T-helper 1 cell treated with Interleukin-12 subunit alpha and Interleukin-12 subunit beta and Interleukin-4 antibody, amounts not matched to agents 30 μg/mL and 1 μg/mL, for 36 hours (primary cell): ENCODE results near the gene ADAMTS9.

ENCODE experiments used
- H3K27ac Mint-ChIP-seq: one replicate; pipeline ENCODE4 v1.8.0; 2021; ENCODE audit warnings: mild to moderate bottlenecking, mixed read lengths
- H3K27me3 Mint-ChIP-seq: one replicate; pipeline ENCODE4 v1.8.0; 2021; ENCODE audit warnings: low read depth, mixed read lengths
- H3K36me3 Mint-ChIP-seq: one replicate; pipeline ENCODE4 v1.8.0; 2021; ENCODE audit warnings: low read depth, mixed read lengths
- H3K4me1 Mint-ChIP-seq: one replicate; pipeline ENCODE4 v1.8.0; 2021; ENCODE audit warnings: low read depth, mixed read lengths
- H3K4me3 Mint-ChIP-seq: one replicate; pipeline ENCODE4 v1.8.0; 2021; ENCODE audit warnings: mild to moderate bottlenecking, moderate library complexity, mixed read lengths
- H3K9me3 Mint-ChIP-seq: one replicate; pipeline ENCODE4 v1.8.0; 2021; ENCODE audit warnings: mixed read lengths

ADAMTS9 gene

DNA sequence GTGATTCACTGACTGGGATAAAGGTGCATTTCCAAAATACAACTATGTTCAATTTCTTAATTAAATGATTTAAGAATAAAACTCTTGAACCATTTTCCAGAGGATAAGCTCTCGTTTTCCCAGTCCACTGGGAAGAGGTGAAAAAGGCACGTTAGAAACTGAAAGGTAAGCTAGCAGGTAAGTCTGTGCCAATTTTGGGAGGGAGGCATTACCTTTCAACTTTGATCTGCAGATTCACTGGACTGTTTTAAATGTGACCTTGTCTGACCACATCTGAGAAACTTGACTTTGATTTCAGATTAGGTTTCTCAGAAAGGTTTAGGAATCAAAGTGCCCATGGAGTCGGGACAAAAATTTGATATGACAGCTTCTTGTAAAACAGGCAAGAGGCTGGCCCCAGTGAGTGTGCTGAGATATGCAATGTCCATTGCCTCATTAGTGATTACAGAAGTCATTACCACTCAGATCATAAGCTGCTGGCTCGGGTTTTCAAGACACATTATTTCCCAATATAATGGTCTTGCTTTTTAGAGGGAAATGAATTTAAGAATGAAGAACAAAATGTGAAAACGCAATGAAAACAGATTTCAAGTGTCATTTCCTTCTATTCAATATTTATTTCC, 118.8 kb downstream of the ADAMTS9 start:
- Mint-ChIP-seq H3K27me3 (no peaks in the 10 kb centered on the region), H3K4me1 (no peaks in the 10 kb centered on the region), H3K9me3 (no peaks in the 10 kb centered on the region), H3K4me3 (no peak overlapping the region), H3K27ac (no peak overlapping the region), H3K36me3 (no peaks in the 10 kb centered on the region)

DNA sequence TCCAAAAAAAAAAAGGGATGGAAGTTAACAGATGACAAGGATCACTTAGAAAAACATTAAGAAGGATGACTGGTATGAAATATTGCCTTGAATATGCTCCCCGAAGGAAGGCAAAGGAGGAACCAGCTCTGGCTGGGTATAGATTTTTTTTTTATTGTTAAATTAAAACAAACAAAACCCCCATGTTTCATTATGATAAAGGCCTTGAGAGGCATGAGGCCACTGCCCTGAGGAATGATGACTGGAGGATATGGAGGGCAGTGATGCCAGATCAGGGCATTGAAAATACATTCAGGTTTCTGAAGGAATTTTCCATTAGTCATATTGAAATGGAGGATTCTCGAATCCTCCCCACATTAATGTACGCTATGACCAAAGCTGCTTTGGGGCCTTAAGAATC, 120.9 kb downstream of the ADAMTS9 start:
- Mint-ChIP-seq H3K36me3 (no peaks in the 10 kb centered on the region), H3K27ac (no peak overlapping the region), H3K27me3 (no peaks in the 10 kb centered on the region), H3K4me1 (no peaks in the 10 kb centered on the region), H3K9me3 (no peaks in the 10 kb centered on the region), H3K4me3 (no peak overlapping the region)

DNA sequence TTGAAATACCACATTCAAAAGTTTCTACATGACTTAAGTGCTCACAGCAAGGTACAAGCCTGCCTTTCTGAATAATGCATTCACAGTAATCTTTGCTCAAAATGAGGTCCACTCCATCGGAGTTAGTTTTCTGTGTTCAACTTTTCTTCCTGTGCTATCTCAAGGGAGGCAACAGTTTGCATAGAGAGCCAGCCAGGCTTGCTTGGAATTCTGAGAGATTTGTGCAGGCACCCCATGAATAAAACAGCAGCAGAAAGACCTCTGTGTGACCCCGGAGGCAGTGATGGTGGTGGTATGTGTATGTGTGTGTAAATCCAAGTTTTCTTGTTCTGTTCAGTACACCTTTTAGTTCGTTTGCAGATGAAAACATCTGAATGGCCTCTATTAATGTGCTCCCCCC, 124.0 kb downstream of the ADAMTS9 start:
- H3K9me3 Mint-ChIP-seq: no peaks in the 10 kb centered on the region
- no peak overlapping the region for H3K4me3 Mint-ChIP-seq
- H3K36me3 Mint-ChIP-seq: no peaks in the 10 kb centered on the region
- H3K27ac Mint-ChIP-seq: no peak overlapping the region
- H3K4me1 Mint-ChIP-seq: no peaks in the 10 kb centered on the region
- no peaks in the 10 kb centered on the region for H3K27me3 Mint-ChIP-seq

DNA sequence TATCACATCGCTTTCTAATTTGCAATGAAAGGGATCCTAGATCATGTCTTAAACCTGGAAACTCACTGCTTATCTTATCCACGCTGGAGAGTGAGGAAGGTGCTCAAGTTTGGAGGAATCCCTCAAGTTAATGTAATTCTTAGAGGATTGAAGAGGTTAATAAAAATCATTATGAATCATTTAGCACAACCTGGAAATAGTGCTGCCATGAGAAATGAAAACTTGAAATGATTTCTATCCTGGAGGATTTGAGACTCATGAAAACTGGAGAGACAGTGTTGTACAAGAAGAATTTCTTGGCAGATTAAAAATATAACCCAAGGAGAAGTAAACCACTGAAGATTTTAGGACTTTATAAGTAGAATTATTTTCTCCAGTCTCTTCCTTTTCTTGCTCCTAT, 125.9 kb downstream of the ADAMTS9 start:
- H3K27me3 Mint-ChIP-seq: no peaks in the 10 kb centered on the region
- H3K36me3 Mint-ChIP-seq: no peaks in the 10 kb centered on the region

DNA sequence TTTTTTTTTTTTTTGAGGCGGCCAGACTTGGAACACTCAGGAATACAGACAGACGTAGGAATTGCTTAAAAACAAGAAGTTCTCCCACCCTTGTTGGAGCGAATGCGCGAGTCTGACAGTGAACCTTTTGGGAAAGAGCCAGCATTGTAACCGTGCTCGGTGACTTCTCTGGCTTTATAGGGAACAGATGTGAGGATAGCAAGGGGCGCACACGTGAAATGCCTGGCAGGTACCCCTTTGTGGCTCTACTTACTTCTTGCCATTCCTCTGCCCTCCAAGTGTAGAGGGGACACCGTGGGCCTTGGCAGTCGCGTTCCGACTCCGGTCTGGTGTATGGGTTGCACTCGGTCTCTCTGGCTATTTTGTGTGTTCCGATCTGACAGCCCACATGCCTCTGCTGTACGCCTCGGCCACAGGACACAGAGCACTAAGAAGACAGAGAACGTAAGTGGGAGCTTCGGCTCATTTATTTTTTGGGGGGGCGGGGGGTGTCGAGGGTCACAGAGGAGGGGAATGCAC, 126.4 kb downstream of the ADAMTS9 start:
- Mint-ChIP-seq H3K9me3 (no peaks in the 10 kb centered on the region), H3K36me3 (no peaks in the 10 kb centered on the region), H3K27ac (no peak overlapping the region), H3K27me3 (no peaks in the 10 kb centered on the region), H3K4me3 (no peak overlapping the region), H3K4me1 (no peaks in the 10 kb centered on the region)

More for the DNA sequence above, 125.9 kb downstream of the ADAMTS9 start:
- Mint-ChIP-seq H3K4me1 (no peaks in the 10 kb centered on the region), H3K4me3 (no peak overlapping the region), H3K9me3 (no peaks in the 10 kb centered on the region), H3K27ac (no peak overlapping the region)

DNA sequence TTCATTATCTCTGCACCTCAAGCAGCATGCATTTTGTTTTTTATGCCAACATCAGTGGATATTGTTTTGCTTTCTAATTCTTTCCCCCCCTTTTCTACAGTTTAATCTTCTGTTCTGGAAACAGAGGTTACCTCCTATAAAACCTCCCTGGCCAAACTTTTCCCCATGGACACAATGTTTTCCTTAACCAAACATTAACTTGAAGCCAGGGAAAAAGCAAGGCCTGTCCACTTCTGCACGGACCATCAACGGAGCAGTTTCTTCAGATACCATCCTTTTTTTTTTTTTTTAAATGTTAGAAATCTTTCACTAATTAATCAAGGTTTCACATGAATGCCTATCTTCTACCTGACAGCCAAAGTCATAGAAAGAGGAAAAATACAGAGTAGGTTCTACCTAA, 127.0 kb downstream of the ADAMTS9 start:
- no peaks in the 10 kb centered on the region for H3K36me3 Mint-ChIP-seq
- H3K27ac Mint-ChIP-seq: no peak overlapping the region
- H3K27me3 Mint-ChIP-seq: no peaks in the 10 kb centered on the region
- no peaks in the 10 kb centered on the region for H3K4me1 Mint-ChIP-seq
- H3K4me3 Mint-ChIP-seq: no peak overlapping the region
- H3K9me3 Mint-ChIP-seq: no peaks in the 10 kb centered on the region

DNA sequence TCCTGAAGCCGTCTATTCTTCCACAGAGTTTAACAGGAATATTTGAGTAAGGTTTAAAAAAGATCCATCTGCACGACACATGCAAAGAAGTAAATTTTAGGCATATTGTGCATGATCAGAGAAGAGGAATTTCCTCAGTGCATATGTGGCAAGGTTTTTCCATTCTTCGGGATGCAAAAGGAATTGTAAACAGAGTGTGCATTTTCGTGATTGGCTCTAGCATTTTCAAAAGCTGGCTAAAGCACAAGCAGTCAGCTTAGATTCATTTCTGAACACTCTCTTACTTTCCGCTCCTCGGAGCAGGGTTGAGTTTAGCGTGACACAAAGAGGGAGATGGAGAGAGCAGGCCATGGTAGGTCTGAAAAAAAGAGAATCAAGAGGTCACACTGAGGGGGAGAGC, 128.2 kb downstream of the ADAMTS9 start:
- H3K27me3 Mint-ChIP-seq: no peaks in the 10 kb centered on the region
- no peaks in the 10 kb centered on the region for H3K36me3 Mint-ChIP-seq
- H3K4me3 Mint-ChIP-seq: no peak overlapping the region
- no peaks in the 10 kb centered on the region for H3K9me3 Mint-ChIP-seq
- no peaks in the 10 kb centered on the region for H3K4me1 Mint-ChIP-seq
- H3K27ac Mint-ChIP-seq: no peak overlapping the region

DNA sequence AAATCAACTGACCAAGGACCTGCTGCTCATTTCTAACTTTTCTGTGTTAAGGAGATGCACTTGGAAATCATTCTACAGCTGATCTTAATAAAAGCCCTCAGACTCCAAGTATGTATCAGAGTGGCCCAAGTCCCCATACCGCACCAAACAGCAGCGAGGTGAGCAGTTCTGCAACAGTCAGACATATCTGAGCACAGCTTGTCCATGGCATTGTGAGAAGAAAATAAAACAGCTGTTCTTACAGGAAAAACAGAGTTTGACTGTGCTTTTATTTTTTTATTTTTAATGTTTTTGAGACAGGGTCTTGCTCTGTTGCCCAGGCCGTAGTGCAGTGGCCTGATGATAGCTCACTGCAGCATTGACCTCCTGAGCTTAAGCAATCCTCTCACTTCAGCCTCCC, 131.8 kb downstream of the ADAMTS9 start:
- Mint-ChIP-seq H3K27ac (no peak overlapping the region), H3K4me3 (no peak overlapping the region), H3K27me3 (no peaks in the 10 kb centered on the region), H3K4me1 (no peaks in the 10 kb centered on the region), H3K9me3 (no peaks in the 10 kb centered on the region), H3K36me3 (no peaks in the 10 kb centered on the region)

DNA sequence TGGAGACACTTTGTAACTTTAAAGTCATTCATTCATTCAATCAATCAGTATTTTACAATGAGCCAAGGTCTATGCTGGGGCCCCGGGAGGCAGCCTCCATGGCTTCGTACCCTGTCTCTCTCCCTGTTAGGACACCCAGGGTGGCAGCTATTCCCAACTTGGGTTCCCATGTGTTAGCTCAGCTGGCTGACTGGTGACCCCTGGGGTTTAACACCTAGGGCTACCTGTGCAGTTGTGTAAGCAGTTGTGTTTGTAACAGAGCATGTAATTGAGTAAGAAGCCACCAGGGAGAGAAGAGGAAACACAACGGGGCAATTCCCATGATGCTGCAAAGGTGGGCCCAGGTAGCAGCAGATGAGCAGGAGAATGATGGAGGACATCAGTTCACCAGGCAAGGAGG, 132.4 kb downstream of the ADAMTS9 start:
- Mint-ChIP-seq H3K9me3 (no peaks in the 10 kb centered on the region), H3K27me3 (no peaks in the 10 kb centered on the region), H3K4me1 (no peaks in the 10 kb centered on the region), H3K36me3 (no peaks in the 10 kb centered on the region), H3K27ac (no peak overlapping the region), H3K4me3 (no peak overlapping the region)

DNA sequence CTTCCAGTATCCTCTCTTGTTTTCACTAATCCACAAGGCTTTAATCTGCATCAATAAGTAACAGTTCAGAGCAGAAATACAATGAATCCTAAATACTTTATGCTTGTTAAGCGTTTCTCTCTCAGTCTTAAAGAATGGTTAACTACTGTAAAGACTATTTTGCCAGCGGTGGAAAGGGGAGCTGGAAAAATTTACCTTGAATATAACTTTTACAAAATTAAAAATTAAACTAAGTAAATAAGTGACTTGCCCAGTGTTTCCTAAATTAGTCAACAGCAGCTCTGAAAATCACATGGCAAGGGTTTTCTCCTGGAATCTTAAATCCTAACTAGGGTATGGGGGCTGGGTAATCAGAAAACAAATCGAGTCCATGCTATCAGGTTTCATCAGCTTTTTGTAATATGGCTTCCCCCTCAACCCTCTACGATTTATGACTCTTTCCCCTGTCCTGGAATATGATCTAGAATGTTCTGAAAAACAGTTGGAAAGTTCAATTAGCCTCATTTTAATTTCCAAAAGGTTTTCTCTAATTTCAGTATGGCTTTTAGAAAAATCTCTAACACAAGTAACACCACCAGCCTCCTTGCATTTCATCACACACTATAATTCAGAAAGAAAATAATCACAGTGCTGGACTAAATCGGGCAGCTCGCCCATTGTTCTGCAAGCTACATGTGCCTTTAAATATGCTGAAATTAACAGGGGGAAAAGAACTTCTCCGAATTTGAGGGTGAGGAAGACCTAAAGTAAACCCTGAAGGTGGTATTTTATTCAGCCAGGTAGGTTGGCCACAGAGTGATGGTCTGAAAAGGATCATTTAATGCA, 133.5 kb downstream of the ADAMTS9 start:
- Mint-ChIP-seq H3K4me1 (no peaks in the 10 kb centered on the region), H3K27ac (no peak overlapping the region), H3K9me3 (no peaks in the 10 kb centered on the region), H3K36me3 (no peaks in the 10 kb centered on the region), H3K4me3 (no peak overlapping the region), H3K27me3 (no peaks in the 10 kb centered on the region)

DNA sequence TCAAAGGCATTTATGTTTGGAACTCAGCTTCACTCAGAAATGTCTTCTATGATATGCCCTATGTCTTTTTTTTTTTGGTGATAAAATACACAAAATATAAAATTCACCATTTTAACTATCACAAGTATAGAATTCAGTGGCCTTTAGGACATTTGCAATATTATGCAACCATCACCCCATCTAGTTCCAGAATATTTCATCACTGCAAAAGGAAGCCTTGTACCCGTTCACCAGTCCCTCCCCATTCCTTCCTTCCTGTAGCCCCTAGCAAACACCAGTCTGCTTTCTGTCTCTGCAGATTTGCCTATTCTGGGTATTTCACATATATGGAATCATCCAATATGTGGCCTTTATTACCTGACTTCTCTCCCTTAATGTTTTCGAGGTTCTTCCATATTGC, 134.8 kb downstream of the ADAMTS9 start:
- Mint-ChIP-seq H3K36me3 (no peaks in the 10 kb centered on the region), H3K4me1 (no peaks in the 10 kb centered on the region), H3K27ac (no peak overlapping the region), H3K27me3 (no peaks in the 10 kb centered on the region), H3K9me3 (no peaks in the 10 kb centered on the region), H3K4me3 (no peak overlapping the region)

DNA sequence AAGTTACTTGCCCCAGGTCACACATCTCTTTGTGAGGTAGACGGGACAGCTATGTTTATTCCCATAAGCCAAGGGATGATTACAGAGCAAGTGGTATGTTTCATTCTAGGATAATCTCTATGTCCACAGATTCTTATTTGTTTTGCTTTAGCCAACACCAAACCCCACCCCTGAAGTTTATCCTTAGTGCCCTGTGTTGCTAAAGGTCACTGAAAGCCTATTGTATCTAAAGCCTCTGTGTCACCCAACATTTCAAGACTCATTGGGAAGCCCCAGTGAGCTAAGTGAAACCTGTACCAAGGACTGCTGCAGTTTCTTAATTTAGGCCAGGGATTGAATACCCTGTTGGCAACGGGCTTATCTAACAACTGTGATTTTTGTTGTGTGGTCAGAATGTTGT, 135.6 kb downstream of the ADAMTS9 start:
- H3K27me3 Mint-ChIP-seq: no peaks in the 10 kb centered on the region
- no peak overlapping the region for H3K4me3 Mint-ChIP-seq
- no peaks in the 10 kb centered on the region for H3K9me3 Mint-ChIP-seq
- H3K4me1 Mint-ChIP-seq: no peaks in the 10 kb centered on the region
- H3K27ac Mint-ChIP-seq: no peak overlapping the region
- no peaks in the 10 kb centered on the region for H3K36me3 Mint-ChIP-seq

DNA sequence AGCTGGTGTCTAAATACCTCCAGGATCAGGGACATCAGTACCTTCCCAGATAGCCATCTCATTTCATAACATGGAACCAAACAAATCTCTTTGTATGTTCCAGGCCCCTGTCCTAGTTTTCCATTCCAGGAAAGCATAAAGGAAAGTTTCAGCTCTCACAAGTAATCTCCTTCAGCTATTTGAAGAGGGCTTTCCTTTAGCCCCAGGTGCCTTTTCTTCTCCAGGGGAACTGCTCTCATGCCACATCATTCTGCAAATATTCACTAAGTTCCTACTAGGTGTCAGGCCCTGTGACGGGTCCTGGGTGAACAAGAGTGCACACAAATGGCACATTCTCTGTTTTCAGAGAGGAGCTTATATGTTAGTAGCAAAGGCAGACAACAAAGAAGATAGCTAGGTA, 136.1 kb downstream of the ADAMTS9 start:
- Mint-ChIP-seq H3K27me3 (no peaks in the 10 kb centered on the region), H3K36me3 (no peaks in the 10 kb centered on the region), H3K9me3 (no peaks in the 10 kb centered on the region), H3K4me3 (no peak overlapping the region), H3K4me1 (no peaks in the 10 kb centered on the region), H3K27ac (no peak overlapping the region)

DNA sequence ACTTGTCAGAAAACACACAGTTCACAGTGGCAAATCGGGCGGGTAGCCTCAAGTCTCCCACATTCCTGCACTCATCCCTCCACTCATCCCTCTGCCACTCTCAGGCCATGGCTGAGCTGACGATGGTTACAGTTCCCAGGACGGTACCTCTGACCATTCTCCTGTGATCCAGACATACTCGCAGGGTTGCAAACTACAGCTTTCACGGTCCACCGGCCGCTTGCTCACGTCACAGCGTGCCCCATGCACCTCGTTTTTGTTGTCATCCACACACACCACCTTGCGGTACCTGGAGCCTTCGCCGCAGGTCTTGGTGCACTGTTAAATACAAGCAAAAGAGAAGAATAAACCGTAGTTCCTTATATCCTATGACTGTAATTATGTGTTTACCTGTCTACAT, 137.1 kb downstream of the ADAMTS9 start:
- Mint-ChIP-seq H3K9me3 (no peaks in the 10 kb centered on the region), H3K4me1 (no peaks in the 10 kb centered on the region), H3K4me3 (no peak overlapping the region), H3K27me3 (no peaks in the 10 kb centered on the region), H3K27ac (no peak overlapping the region), H3K36me3 (no peaks in the 10 kb centered on the region)

DNA sequence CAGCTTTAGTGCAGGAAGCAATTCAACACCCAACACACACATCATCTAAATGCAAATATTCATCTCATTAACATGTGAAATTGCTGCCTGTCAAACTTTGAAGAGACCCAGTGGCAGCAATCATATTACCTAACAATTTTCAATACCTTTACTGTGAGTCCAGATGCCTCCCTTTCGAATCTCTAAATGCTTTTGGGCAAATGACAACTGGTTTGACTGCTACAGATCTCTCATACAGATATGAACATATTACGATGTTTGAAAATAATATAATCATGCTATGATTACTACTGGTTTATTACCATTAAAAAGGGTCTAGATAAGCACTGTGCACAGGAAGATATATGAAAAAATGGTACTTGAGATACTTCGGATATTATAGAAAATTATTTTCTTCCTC, 137.9 kb downstream of the ADAMTS9 start:
- no peaks in the 10 kb centered on the region for H3K4me1 Mint-ChIP-seq
- H3K27me3 Mint-ChIP-seq: no peaks in the 10 kb centered on the region
- no peak overlapping the region for H3K27ac Mint-ChIP-seq
- no peaks in the 10 kb centered on the region for H3K9me3 Mint-ChIP-seq
- no peaks in the 10 kb centered on the region for H3K36me3 Mint-ChIP-seq
- H3K4me3 Mint-ChIP-seq: no peak overlapping the region
